Effector CD4-positive, alpha-beta T cell (primary cell): ENCODE measurements around the gene GRM7.

Experiments
- DNase-seq: peaks from one replicate; pipeline ENCODE4 v3.0.0-alpha.2; 2020

Gene GRM7

DNA sequence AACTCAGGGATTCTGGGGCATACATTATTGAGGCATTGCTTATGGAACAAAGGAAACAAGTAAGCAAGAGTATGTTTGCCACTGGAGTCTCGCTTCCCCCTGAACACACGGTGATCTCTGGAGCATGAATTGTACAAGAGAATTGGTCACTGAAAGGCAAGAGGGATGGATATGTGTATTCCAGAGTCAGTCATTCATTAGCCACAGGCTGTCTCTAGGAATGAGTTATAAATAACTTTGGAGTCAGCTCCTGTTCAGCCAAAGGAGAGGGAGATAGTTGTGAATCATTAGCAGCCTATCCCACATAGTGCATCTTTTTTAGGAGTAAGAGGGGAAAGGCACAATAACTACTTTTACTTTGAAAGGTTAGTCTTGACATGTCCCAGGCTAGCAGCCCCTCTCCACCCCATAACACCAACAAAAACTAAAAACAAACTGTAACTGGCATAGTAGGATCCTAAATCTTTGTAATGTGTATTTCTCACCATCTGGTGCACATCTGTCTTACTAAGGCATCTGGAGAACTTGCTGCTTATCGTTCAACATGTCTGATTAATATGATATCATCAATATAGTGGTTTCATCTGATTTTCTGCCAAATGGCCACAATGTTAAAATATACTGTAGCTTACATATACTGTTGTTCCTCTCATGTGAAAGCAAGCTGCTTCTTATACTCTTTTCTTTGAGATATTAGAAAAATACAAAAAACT is 462.2 kb downstream of the GRM7 start:
- DNase-seq, result no peak

GRCh38 chr3:7328339-7328738 is 467.4 kb downstream of the GRM7 start:
- no peak for DNase-seq

DNA sequence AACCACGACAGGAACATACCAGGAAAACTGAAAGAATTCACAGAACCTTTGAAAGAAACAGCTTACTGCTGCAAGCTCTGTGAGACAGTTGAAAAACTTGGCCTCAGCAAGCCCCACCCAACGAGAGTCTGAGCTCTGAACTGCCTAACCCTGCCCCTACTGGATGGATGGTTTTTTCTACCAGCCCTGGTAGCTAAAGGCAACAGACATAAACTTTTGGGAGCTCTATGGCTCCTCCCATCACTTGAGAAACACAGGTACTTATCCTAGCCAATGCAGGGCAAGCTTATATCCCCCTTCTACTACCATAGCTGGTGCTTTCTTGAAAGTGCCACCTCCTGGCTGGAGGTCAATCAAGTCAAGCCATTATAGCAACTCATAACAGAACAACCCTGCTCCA is 471.8 kb downstream of the GRM7 start:
- DNase-seq, result no peak

DNA sequence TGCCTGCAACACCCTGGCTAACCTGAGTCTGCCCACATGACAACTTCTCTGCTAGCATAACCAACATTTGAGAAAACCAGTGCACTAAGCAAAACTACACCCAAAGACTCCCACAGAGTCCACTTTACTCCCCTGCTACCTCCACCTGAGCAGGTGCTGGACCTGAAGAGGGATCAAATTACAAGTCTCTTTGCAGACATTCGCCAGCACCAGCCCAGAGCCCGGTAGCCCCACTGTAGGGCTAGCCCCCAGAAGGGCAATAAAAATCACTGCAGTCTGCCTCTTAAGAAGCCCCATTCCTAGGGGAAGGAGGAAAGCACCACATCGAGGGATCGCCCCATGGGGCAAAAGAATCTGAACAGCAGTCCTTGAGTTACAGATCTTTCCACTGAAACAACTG is 472.2 kb downstream of the GRM7 start:
- no peak for DNase-seq

GRCh38 chr3:7340795-7341194 is 479.9 kb downstream of the GRM7 start:
- no peak for DNase-seq

- DNase-seq, result no peak
These were observed 485.4 kb downstream of the GRM7 start for GRCh38 chr3:7346364-7346763.

GRCh38 chr3:7357101-7357500 is 496.2 kb downstream of the GRM7 start:
- no peak for DNase-seq

DNA sequence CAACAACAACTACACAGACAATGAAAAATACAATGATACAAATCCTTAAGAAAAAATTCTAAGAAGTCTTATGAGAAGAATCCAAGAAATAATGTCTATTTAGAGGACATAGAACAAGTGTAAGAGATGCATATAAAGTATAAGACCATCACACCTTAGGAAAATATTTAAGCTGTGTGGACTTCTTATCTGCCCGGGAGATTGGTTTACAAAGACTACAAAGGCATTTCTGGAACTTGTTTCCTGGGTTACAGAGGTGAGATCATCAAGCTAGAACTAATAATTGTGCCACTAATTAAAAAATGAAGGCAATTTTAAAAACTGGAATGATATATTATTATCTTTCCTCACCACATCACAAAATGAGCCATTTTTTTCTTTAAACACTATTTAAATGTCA is 507.1 kb downstream of the GRM7 start:
- DNase-seq, result no peak

- DNase-seq, result no peak
These were observed 507.7 kb downstream of the GRM7 start for GRCh38 chr3:7368597-7368996.

DNA sequence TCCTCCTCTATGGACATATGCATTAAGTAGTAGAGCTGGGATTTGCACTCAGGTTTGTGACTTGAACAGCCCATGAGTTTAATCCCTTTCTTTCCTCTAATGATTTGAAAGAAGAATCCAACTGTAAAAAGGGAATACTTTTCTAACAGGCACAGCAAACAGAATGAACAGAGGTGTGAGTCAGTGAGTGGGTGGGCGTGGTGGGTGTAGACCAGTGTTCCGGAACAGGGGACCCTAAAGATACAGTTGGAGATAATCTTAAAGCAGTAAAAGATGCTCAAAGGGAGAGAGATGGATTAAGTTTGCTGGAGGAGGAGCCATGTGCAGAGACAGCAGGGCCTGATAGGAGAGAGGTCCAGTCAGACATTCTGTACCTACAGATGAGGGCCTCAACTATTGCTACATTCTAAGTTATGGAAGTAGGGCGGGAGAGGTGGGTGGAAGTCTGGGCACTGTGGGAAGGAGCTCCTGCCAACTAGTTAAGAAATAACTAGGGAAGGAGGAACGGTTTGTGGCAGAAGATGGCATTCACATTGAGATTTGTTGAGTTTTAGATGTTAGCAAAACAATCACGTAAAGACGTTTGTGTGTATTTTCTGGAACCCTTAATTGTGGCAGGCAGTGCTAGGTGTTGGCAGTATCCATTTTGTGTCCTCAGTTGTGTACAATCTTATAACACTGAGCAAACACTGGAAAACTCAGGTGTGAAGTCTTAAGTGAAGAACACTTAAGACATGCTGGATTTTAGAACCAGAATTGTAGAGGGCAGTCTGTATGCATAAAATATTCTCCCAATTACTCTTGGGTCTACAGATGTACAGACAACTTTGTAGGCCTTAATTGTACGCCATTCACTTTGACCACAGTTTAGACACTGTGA is 511.0 kb downstream of the GRM7 start:
- no peak for DNase-seq

GRCh38 chr3:7377103-7377502 is 516.2 kb downstream of the GRM7 start:
- no peak for DNase-seq

- no peak for DNase-seq
These were observed 520.8 kb downstream of the GRM7 start for GRCh38 chr3:7381741-7382140.

- no peak for DNase-seq
These were observed 521.5 kb downstream of the GRM7 start for GRCh38 chr3:7382293-7383010.

- no peak for DNase-seq
These were observed 524.7 kb downstream of the GRM7 start for GRCh38 chr3:7385635-7386034.

DNA sequence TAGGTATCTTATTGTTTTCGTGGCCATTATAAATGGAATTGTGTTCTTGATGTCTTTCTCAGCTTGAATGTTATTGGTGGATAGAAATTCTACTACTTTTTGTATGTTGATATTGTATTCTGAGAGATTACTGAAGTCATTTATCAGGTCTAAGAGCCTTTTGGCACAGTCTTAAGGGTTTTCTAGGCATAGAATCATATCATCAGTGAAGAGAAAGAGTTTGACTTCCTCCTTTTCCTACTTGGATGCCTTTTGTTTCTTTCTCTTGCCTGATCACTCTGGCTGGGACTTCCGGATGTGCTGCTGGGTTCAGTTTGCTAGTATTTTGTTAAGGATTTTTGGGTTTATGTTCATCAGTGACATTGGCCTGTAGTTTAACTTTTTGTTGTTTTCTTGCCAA is 527.1 kb downstream of the GRM7 start:
- no peak for DNase-seq

GRCh38 chr3:7392206-7392605 is 531.3 kb downstream of the GRM7 start:
- DNase-seq, result no peak

DNA sequence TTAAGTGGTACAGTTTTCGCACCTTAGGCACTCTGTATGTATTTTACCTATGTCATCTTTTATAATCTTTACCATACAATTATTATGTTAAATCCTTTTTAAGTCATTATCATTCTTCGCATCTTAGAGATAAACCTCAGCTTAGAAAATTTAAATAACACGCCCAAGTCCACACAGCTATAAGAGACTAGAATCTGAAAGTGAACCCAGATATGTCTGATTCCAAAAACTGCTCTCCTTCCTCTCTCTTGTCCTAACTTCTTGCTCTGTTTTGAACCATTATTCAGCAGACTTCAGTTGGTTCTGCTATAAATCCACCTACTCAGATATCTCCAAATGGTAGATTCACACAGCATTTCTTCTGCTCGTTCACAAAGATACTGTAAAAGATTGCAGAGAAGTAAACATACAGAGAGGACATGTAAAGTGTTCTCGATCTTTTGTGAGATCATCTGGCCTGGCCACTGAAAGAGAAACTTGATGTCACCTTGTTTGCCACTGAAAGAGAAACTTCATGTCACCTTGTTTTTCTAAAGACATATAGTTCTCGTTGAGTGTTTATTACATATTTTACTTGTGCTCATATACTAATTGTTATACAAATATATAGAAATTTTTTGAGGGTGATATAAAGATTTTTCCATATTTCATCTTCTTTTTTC is 533.2 kb downstream of the GRM7 start:
- no peak for DNase-seq

- no peak for DNase-seq
These were observed 535.6 kb downstream of the GRM7 start for GRCh38 chr3:7396534-7396933.

DNA sequence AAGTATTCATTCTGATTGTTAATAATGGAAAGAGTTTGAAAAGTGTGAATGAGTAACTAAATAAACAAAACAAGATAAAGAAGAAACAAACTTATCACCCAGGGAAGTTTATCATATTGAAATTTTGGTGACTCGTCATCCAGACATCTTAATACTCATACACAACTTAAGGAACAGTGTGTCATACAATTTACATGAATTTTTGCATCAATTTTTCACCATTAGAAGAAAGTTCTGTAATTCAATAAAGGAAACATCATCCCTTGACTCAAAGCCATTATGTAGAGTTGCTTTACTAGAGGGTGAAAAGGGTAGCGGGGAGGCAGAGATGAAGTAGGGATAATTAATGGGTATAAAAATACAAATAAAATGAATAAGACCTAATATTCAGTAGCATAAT is 536.2 kb downstream of the GRM7 start:
- no peak for DNase-seq

GRCh38 chr3:7400360-7400759 is 539.4 kb downstream of the GRM7 start:
- no peak for DNase-seq

DNA sequence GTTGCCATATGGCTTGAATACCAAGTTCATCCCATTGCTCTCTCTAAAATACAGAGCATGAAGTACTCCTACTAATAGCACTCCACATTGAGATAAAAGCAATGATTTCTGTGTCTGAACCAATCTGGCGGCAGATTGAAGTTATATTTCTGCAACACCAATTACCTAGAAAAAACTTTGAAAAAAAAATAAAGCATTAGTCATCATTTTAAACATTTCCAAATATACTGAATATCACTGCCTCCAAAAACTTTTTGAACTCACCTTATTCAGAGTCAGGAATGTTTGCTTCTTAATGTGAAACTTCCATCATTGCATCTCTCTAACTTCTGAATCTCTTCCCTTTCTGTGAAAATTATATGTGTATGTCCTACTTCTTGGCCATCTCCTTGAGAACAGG is 540.5 kb downstream of the GRM7 start:
- DNase-seq, result no peak

DNA sequence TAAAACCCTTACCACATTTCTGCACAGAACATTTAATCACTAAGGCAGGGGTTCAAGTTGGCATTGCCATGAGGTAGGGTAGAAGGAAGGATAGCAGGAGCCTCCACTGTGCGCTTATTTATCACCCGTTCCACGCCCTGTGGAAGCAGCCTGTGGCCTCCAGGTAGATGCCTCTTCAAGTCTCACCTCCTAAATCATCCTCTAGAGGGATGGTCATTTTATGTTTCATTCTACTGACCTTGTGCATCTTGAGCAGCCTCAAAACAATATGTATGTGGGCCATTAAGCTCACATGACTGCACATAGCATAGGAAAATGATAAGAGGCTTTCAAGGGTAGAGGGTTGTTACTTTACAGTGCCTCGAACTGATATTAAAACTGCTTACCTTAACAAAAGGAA is 546.2 kb downstream of the GRM7 start:
- no peak for DNase-seq

- DNase-seq, result no peak
These were observed 549.9 kb downstream of the GRM7 start for GRCh38 chr3:7410782-7411181.
